GM19468 (cell line): ENCODE data around the gene DVL2.
"Not testable (repeated sequence)": the region's sequence is repeated elsewhere in the genome, so short reads cannot be mapped to it uniquely, and the experiment has no call there.

ENCODE experiments used
- ATAC-seq: cut with Tn5 transposase; IDR thresholded peaks from one replicate; pipeline ENCODE4 v1.9.1; 2021; ENCODE audit warnings: mild to moderate bottlenecking, moderate library complexity, moderate number of reproducible peaks; ENCODE audit not compliant: unreplicated experiment; ENCODE audit errors: extremely low read depth

Gene DVL2

GRCh38 chr17:7258731-7259554, 24.6 kb upstream of the DVL2 start:
- no peak for ATAC-seq

- ATAC-seq = no peak
These were observed 22.6 kb upstream of the DVL2 start for GRCh38 chr17:7256766-7257456.

DNA sequence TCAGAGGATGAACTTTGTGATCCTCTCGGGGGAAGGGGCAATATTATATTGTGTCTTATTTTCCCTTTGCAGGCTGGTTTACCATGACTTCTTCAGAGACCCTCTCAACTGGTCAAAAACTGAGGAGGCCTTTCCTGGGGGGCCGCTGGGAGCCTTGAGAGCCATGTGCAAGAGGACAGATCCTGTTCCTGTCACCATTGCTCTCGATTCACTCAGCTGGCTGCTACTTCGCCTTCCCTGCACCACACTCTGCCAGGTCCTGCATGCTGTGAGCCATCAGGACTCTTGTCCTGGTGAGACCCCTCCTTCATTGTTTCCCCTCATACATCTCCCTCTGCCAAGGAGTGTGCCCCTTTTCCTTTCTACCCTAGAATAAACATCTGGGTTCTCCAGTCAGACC, 20.2 kb upstream of the DVL2 start:
- no peak for ATAC-seq

GRCh38 chr17:7253082-7253481, 18.8 kb upstream of the DVL2 start:
- no peak for ATAC-seq

GRCh38 chr17:7252176-7253043, 18.1 kb upstream of the DVL2 start, which contains the start of gene ELP5:
Gene ELP5, plus strand, starts transcription at chr17:7252215. Its CDS starts 336 bp downstream, at chr17:7252551.
- peak; percentile 14 for ATAC-seq

GRCh38 chr17:7251661-7252175, 17.4 kb upstream of the DVL2 start, which contains the start of gene CTDNEP1:
Gene CTDNEP1, minus strand, starts transcription at chr17:7251734. Its CDS starts 438 bp downstream, at chr17:7251296.
- peak; percentile 77 for ATAC-seq

DNA sequence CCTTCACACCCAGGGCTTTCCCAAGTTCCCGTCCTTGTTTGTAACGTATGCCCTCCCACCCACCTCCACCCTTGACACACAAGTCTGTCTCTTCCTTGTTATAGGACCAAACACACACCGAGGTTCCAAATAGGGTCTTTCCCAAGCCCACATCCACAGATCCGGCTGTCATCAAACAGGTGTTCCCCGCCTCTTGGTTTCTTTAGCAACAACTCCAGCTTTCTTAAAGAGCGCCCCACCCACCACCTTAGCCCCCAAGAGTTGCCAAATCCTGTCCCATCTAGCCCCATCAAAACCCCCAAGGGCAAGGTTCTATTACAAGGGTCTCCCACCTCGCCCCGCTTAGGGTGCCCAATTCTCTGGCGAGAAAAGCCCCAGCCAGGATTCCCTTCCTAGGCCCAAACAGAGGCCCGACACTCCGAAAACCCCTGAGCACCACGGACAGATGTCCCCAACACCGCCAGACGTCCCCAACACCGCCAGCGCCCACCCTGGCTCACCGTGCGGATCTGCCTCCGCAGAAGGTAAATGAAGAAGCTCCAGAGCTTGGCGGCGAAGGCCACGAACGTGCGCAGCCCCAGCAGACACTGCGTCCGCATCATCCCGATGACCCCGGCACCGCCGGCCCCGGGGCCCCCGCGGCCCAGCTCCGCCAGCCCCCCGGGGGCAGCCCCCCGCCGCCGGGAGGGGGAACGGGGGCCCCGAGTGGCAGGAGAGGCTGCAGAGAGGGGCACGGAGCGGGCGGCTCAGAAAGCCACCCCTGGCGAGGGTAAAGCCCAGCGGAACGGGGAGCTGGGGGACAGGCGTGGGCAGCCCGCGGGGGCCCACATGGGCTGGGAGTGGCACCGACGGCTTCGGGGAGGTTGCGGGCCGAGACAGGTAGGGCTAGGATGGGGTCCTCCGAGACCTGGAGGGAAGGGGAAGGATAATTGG, 16.6 kb upstream of the DVL2 start:
- ATAC-seq = no peak

- no peak for ATAC-seq
These were observed 15.5 kb upstream of the DVL2 start for GRCh38 chr17:7249830-7250229.

GRCh38 chr17:7249214-7249613, 14.9 kb upstream of the DVL2 start:
- no peak for ATAC-seq

GRCh38 chr17:7248796-7249195, 14.5 kb upstream of the DVL2 start:
- no peak for ATAC-seq

DNA sequence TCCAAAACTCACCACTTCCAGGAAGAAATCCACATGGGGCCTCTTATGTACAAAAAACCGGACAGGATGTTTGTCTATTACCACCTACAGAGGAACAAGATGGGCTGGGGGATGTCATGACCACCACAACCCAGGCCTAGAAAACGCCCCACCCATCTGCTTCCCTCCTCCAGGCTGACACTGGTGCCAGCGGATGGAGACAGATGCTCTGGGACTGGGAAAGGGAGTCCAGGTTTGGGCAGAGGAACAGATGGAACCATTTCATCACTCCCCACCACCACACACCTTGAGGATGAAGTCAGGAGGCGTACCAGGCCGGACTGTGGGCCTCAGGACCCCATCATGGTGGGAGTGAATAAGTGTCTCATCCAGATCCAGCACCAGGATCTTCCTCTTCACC, 12.5 kb upstream of the DVL2 start:
- no peak for ATAC-seq

- ATAC-seq = not testable (repeated sequence)
These were observed 9.5 kb upstream of the DVL2 start for GRCh38 chr17:7243838-7244237.

DNA sequence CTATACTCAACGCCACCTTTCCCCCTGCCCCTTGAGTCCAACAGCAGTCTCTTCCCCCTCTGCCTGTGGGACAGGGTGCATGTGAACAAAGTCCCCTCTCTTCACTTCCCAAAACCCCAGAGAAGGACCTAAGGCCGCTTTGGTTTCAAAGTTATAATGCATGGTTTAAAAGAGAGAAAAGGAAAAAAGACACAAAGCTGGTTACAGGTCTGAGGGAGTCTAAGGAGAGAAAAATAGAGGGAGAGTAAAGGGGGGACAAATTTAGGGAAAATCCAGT, 9.1 kb upstream of the DVL2 start:
- ATAC-seq = no peak

GRCh38 chr17:7242717-7243452, 8.6 kb upstream of the DVL2 start:
- peak; percentile 17 for ATAC-seq

GRCh38 chr17:7241783-7242716, 7.7 kb upstream of the DVL2 start, which contains the start of gene GABARAP:
Gene GABARAP, minus strand, starts transcription at chr17:7242449. Its CDS starts 119 bp downstream, at chr17:7242330.
- no peak for ATAC-seq

DNA sequence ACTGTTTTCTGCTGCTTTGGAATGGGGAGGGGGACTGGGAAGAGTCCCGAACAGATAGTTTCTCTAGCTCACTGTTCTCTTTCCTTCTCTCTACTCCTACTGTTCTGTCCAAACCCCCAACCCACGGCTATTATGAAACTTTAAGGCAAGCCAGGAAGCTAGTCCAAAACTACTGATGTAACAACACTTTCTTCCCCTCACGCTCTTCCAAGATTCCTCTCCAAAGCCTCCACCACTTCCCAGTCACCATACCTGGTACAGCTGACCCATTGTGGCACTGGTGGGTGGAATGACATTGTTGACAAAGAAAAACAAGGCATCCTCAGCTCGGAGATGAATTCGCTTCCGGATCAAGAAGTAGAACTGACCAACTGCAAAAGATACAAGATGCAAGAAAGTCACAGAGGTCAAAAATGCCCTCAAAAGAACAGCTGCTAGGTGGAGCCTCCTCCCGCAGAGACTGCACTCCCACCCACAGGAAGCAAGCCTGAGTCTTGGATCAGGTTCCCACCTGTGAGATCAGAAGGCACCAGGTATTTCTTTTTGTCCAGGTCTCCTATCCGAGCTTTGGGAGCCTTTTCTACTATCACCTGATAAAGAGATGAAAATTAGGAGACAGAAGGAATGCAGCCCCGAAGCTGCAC, 6.9 kb upstream of the DVL2 start:
- ATAC-seq = no peak

DNA sequence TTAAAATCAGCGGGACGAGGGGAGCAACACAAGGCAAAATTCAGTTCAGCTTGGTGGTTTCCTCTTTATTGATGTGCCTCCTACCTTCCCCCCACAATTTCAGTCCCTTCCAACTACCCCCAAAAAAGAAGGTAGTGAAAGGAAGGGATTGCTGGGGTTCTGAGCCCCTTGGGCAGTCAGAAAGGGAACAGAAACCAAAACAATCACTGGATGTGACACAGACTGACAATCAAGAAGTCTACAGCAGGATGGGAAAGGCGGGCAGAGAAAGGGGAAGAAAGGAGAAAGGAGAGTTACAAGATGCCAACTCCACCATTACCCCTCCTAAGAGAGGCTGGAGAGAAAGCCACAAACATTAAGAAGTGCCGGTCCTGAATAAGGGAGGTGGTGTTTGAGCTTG, 6.1 kb upstream of the DVL2 start:
- ATAC-seq = no peak
